Left ventricle myocardium inferior (tissue), 1 donor: ENCODE measurements around the gene GSG1L. TPM values are rescaled to one million over a fixed set of nuclear protein-coding genes. Genes with fewer than 3 reads are reported as not detected.

Experiments used
- DNase-seq: peaks from one replicate; pipeline ENCODE4 v3.0.0-alpha.2; 2020
- H3K27ac ChIP-seq: fragments of 200-600 bp; replicated peaks from 2 replicates; pipeline ENCODE4 v1.8.0; 2021
- H3K27me3 ChIP-seq: fragments of 200-600 bp; 2 replicates; pipeline ENCODE4 v1.8.0; 2021; ENCODE audit warnings: low read depth
- H3K36me3 ChIP-seq: fragments of 200-600 bp; 2 replicates; pipeline ENCODE4 v1.8.0; 2021
- H3K4me1 ChIP-seq: fragments of 200-600 bp; 2 replicates; pipeline ENCODE4 v1.8.0; 2021
- H3K4me3 ChIP-seq: fragments of 200-600 bp; 2 replicates; pipeline ENCODE4 v1.8.0; 2021; ENCODE audit warnings: mild to moderate bottlenecking, moderate library complexity
- H3K9me3 ChIP-seq: fragments of 200-600 bp; replicated peaks from 2 replicates; pipeline ENCODE4 v1.8.0; 2021
- CTCF ChIP-seq: fragments of 200-600 bp; IDR thresholded peaks from 2 replicates; pipeline ENCODE4 v1.8.0; 2021; ENCODE audit warnings: antibody characterized with exemption, mild to moderate bottlenecking, borderline replicate concordance
- intact Hi-C: fragments of 100-400 bp; cut with micrococcal nuclease; formaldehyde crosslinking; loops from one replicate; pipeline ENCODE4 v1.11.0; 2022
- total RNA-seq: library from RNA; stranded (reverse); fragmentation: NEBNext Ultra II Directional; extraction: Animal tissue kit (Norgen Biotek cat#: 25700); gene quantifications from one replicate; pipeline ENCODE4 v1.2.1, GENCODE V29; 2021
- donor health status: DM: no; HTN: yes; CAD: no; lungs with severe emphysema.

Gene GSG1L
- total RNA-seq, 1 donor from 2014 or later: 3.4 TPM

- Histone ChIP-seq H3K27ac (no peak overlapping the region), H3K4me3 (no peak overlapping the region), H3K9me3 (peaks cover 3% of the 10 kb centered on the region), H3K27me3 (peaks cover 55% of the 10 kb centered on the region), H3K4me1 (no peaks in the 10 kb centered on the region), H3K36me3 (no peaks in the 10 kb centered on the region)
- no peak for DNase-seq
- TF ChIP-seq CTCF: no peak
- intact Hi-C loops: no loop called here
Measured at GRCh38 chr16:27907457-27907972, 156.0 kb downstream of the GSG1L start.

DNA sequence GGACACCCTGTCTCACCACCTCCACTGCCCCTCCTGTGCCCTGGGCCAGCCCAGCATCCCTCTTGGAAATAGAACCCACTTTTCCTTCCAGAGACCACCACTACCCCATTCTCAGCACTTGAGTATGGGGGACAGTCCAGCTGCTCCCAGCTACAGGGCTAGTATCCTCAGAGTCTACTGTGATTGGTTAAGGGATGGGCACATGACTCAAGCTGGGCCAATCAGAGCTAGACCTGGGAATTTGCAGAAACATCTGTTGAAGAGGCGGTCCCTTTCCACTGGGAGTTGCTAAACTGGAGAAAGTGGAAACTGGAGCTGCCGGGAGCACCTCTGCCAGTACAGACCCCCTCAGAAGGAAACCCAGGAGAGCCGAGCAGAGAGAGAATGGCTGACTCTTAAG is 156.6 kb downstream of the GSG1L start:
- H3K4me3 ChIP-seq: no peak overlapping the region
- no peaks in the 10 kb centered on the region for H3K36me3 ChIP-seq
- TF ChIP-seq CTCF: no peak
- H3K27me3 ChIP-seq: peaks cover 55% of the 10 kb centered on the region
- H3K9me3 ChIP-seq: peaks cover 3% of the 10 kb centered on the region
- no peak overlapping the region for H3K27ac ChIP-seq
- no peak for DNase-seq
- no peaks in the 10 kb centered on the region for H3K4me1 ChIP-seq
- intact Hi-C loops: no loop called here

DNA sequence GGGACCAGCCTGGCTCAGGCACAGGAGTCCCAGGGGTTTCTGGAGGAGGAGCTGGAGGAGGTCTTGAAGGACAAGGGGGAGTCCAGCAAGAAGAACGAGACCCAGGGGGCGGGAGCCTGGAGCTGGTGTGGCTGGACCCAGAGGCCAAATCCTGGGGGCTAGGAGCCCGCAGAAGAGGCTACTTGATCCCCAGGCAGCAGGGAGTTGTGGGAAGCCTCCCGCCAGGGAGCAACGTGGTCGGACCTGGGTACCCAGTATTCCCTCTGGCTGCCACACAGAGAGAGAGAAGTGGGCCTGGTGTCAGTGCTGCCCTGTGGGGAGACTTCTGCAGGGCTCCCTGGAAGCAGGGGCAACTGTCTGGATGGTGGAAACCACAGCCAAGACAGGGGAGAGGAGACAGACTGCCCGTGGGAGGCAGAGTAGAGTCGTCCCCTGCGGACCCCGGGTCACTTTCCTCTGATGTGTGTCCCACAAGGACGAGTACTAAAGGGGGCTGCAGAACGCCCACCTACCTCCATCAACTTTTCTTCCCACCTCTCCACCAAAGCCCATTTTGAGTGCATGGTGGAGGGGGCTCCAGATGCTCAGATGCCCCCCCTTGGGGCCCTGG is 160.4 kb downstream of the GSG1L start:
- H3K36me3 ChIP-seq: no peaks in the 10 kb centered on the region
- H3K4me1 ChIP-seq: no peaks in the 10 kb centered on the region
- peaks cover 73% of the 10 kb centered on the region for H3K27me3 ChIP-seq
- intact Hi-C loops: no loop called here
- no peaks in the 10 kb centered on the region for H3K9me3 ChIP-seq
- H3K27ac ChIP-seq: no peak overlapping the region
- no peak for TF ChIP-seq CTCF
- no peak for DNase-seq
- H3K4me3 ChIP-seq: no peak overlapping the region

- Histone ChIP-seq H3K36me3 (no peaks in the 10 kb centered on the region), H3K9me3 (no peaks in the 10 kb centered on the region), H3K27me3 (peaks cover 69% of the 10 kb centered on the region), H3K4me1 (no peaks in the 10 kb centered on the region), H3K4me3 (no peak overlapping the region), H3K27ac (no peak overlapping the region)
- DNase-seq: no peak
- no peak for TF ChIP-seq CTCF
- intact Hi-C loops: no loop called here
Measured at GRCh38 chr16:27902551-27902950, 161.0 kb downstream of the GSG1L start.

GRCh38 chr16:27901956-27902355 is 161.6 kb downstream of the GSG1L start:
- H3K9me3 ChIP-seq: peaks cover 2% of the 10 kb centered on the region
- H3K36me3 ChIP-seq: no peaks in the 10 kb centered on the region
- H3K27me3 ChIP-seq: peaks cover 69% of the 10 kb centered on the region
- no peak overlapping the region for H3K4me3 ChIP-seq
- no peak for DNase-seq
- no peaks in the 10 kb centered on the region for H3K4me1 ChIP-seq
- H3K27ac ChIP-seq: no peak overlapping the region
- no peak for TF ChIP-seq CTCF
- intact Hi-C loops: no loop called here
